Hepatocyte (in vitro differentiated cells): ENCODE data around the gene OGFR.

Experiments used
- EZH2 ChIP-seq: fragments of 200-600 bp; sonication (generic); IDR thresholded peaks from 2 replicates; pipeline ENCODE4 v1.6.1; 2016; ENCODE audit warnings: antibody characterized with exemption, mild to moderate bottlenecking, borderline replicate concordance
- TF ChIP-seq, protein P1 (sequence below): fragments of 200-600 bp; sonication (generic); IDR thresholded peaks from 2 replicates; pipeline ENCODE4 v1.5.1; 2016; ENCODE audit warnings: antibody characterized with exemption, mild to moderate bottlenecking; ENCODE audit not compliant: poor library complexity

GRCh38 chr20:62791301-62792181 lies 13.1 kb upstream of the OGFR start:
- TF ChIP-seq, protein P1, sequence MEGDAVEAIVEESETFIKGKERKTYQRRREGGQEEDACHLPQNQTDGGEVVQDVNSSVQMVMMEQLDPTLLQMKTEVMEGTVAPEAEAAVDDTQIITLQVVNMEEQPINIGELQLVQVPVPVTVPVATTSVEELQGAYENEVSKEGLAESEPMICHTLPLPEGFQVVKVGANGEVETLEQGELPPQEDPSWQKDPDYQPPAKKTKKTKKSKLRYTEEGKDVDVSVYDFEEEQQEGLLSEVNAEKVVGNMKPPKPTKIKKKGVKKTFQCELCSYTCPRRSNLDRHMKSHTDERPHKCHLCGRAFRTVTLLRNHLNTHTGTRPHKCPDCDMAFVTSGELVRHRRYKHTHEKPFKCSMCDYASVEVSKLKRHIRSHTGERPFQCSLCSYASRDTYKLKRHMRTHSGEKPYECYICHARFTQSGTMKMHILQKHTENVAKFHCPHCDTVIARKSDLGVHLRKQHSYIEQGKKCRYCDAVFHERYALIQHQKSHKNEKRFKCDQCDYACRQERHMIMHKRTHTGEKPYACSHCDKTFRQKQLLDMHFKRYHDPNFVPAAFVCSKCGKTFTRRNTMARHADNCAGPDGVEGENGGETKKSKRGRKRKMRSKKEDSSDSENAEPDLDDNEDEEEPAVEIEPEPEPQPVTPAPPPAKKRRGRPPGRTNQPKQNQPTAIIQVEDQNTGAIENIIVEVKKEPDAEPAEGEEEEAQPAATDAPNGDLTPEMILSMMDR: peak; percentile 96
- TF ChIP-seq EZH2: no peak
